GM18868 (cell line): Measurements from ENCODE around the gene TEKTIP1.
"Not testable (repeated sequence)": the region's sequence is repeated elsewhere in the genome, so short reads cannot be mapped to it uniquely, and the experiment has no call there.

Experiments used
- ATAC-seq: cut with Tn5 transposase; IDR thresholded peaks from one replicate; pipeline ENCODE4 v1.9.1; 2021; ENCODE audit warnings: mild to moderate bottlenecking, moderate library complexity; ENCODE audit not compliant: unreplicated experiment

The TEKTIP1 gene

GRCh38 chr19:3580156-3580934, 41.4 kb downstream of the TEKTIP1 start:
- ATAC-seq = no peak

- not testable (repeated sequence) for ATAC-seq
Observed at GRCh38 chr19:3581792-3582191, 42.8 kb downstream of the TEKTIP1 start.

- ATAC-seq = not testable (repeated sequence)
Observed at GRCh38 chr19:3584036-3584802, 45.2 kb downstream of the TEKTIP1 start.

- no peak for ATAC-seq
Observed at GRCh38 chr19:3585301-3586126, 46.5 kb downstream of the TEKTIP1 start, which contains the start of gene GIPC3. GIPC3 (plus strand) TSS chr19:3585478; CDS start chr19:3585598, 120 bp downstream.

- ATAC-seq = no peak
Observed at GRCh38 chr19:3586127-3586626, 47.2 kb downstream of the TEKTIP1 start.

GRCh38 chr19:3586707-3587346, 47.9 kb downstream of the TEKTIP1 start:
- no peak for ATAC-seq

GRCh38 chr19:3589439-3589838, 50.5 kb downstream of the TEKTIP1 start:
- ATAC-seq = no peak

- no peak for ATAC-seq
Observed at GRCh38 chr19:3589949-3590348, 51.0 kb downstream of the TEKTIP1 start.

GRCh38 chr19:3590991-3591659, 52.2 kb downstream of the TEKTIP1 start:
- no peak for ATAC-seq

GRCh38 chr19:3591876-3592613, 53.1 kb downstream of the TEKTIP1 start:
- no peak for ATAC-seq

GRCh38 chr19:3593156-3593555, 54.2 kb downstream of the TEKTIP1 start:
- no peak for ATAC-seq
